HAP-1 (cell line): Measurements from ENCODE around the gene BTNL8.

Experiments
- DNase-seq, 2 experiments: peaks; one replicate each; pipeline ENCODE4 v3.0.0-alpha.2; 2016 to 2020; ENCODE audit warnings: low spot score in 2 of 2
- H3K27me3 ChIP-seq: fragments of 250-450 bp; sonication (Bioruptor Pico); 2 replicates; pipeline ENCODE4 v1.5.1; 2020; ENCODE audit warnings: low read depth, mild to moderate bottlenecking, moderate library complexity
- H3K36me3 ChIP-seq: fragments of 250-450 bp; sonication (Bioruptor Pico); replicated peaks from 2 replicates; pipeline ENCODE4 v1.5.1; 2020; ENCODE audit warnings: mild to moderate bottlenecking
- H3K4me1 ChIP-seq: fragments of 250-450 bp; sonication (Bioruptor Pico); 2 replicates; pipeline ENCODE4 v1.5.1; 2020; ENCODE audit warnings: mild to moderate bottlenecking
- H3K4me3 ChIP-seq: fragments of 250-450 bp; sonication (Bioruptor Pico); 2 replicates; pipeline ENCODE4 v1.5.1; 2020; ENCODE audit warnings: mild to moderate bottlenecking, moderate library complexity
- H3K9me3 ChIP-seq: fragments of 250-450 bp; sonication (Bioruptor Pico); 2 replicates; pipeline ENCODE4 v1.5.1; 2020; ENCODE audit warnings: mild to moderate bottlenecking, moderate library complexity
- in situ Hi-C: fragments of 300-500 bp; cut with MboI; formaldehyde crosslinking; loops from 3 replicates; pipeline ENCODE4 v1.14.3; 2020; ENCODE audit warnings: low sequenced_read_pairs, inconsistent platforms, mixed read lengths

The BTNL8 gene, protein sequence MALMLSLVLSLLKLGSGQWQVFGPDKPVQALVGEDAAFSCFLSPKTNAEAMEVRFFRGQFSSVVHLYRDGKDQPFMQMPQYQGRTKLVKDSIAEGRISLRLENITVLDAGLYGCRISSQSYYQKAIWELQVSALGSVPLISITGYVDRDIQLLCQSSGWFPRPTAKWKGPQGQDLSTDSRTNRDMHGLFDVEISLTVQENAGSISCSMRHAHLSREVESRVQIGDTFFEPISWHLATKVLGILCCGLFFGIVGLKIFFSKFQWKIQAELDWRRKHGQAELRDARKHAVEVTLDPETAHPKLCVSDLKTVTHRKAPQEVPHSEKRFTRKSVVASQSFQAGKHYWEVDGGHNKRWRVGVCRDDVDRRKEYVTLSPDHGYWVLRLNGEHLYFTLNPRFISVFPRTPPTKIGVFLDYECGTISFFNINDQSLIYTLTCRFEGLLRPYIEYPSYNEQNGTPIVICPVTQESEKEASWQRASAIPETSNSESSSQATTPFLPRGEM

DNA sequence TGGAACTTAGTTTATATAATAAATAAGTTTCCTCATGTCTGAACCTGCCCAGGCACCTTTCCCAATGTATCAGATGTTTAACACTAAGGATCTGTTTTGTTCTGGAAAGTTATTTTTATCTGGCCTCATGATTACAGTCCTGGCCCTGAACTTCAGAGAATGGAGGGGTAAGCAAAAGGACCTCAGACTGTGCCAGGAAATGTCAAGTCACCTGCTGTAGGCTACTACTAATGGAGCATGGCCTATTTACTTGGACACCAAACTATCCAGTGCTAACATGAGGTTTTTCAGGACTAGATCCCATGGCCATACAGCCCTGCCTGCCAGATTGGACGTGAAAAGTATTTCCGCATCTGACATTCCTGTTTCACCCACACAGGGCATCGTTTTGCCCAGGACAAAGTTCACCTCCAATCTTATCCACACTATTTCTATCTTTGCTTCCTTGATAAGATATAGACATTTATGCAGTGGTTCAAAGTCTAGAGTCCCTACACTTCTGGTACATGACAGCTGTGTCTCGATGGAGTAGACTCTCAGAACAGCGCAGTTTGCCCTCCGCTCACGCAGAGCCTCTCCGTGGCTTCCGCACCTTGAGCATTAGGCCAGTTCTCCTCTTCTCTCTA, at the start of gene BTNL8:
Gene BTNL8 (plus strand): TSS at position 539 of the 626 bp plus-strand sequence. CDS start 152 bp downstream, outside the sequence.
- H3K36me3 ChIP-seq = no peaks in the 10 kb centered on the region
- in situ Hi-C loops = no loop called here
- H3K4me3 ChIP-seq = no peak within 1 kb of the TSS
- H3K4me1 ChIP-seq = no peaks in the 10 kb centered on the region
- no peaks in the 10 kb centered on the region for H3K9me3 ChIP-seq
- DNase-seq = no peak
- no peaks in the 10 kb centered on the region for H3K27me3 ChIP-seq

GRCh38 chr5:180849827-180850226, 49.1 kb upstream of the BTNL8 start:
- no peak for DNase-seq
- in situ Hi-C loops = no loop called here
- Histone ChIP-seq H3K36me3 (peaks cover 25% of the 10 kb centered on the region), H3K27me3 (no peaks in the 10 kb centered on the region), H3K9me3 (peaks cover 30% of the 10 kb centered on the region), H3K4me3 (no peak overlapping the region), H3K4me1 (no peaks in the 10 kb centered on the region)

- Histone ChIP-seq H3K27me3 (no peaks in the 10 kb centered on the region), H3K4me3 (no peak overlapping the region), H3K36me3 (peaks cover 25% of the 10 kb centered on the region), H3K4me1 (no peaks in the 10 kb centered on the region), H3K9me3 (peaks cover 29% of the 10 kb centered on the region)
- no peak for DNase-seq
- in situ Hi-C loops = no loop called here
Observed at GRCh38 chr5:180850434-180851078, 48.4 kb upstream of the BTNL8 start.

DNA sequence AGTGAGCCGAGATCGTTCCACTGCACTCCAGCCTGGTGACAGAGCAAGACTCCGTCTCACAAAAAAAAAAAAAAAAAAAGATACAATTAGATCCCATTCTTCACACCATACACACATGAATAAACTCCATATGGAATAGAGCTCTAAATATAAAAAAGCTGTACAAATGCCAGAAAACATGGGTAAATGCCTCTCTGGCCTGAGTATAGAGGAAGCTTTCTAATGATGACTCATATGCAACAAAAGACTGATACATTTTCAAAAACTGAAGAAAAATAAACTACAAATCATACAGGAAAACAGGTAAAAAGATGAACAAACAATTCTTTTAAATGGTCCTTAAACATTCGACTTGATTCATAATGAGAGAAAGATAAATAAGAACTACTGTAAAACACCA, 46.5 kb upstream of the BTNL8 start:
- in situ Hi-C loops = no loop called here
- Histone ChIP-seq H3K9me3 (peaks cover 29% of the 10 kb centered on the region), H3K4me1 (no peaks in the 10 kb centered on the region), H3K4me3 (no peak overlapping the region), H3K27me3 (no peaks in the 10 kb centered on the region), H3K36me3 (peaks cover 28% of the 10 kb centered on the region)
- DNase-seq = no peak

- Histone ChIP-seq H3K4me1 (no peaks in the 10 kb centered on the region), H3K27me3 (no peaks in the 10 kb centered on the region), H3K36me3 (peaks cover 28% of the 10 kb centered on the region), H3K9me3 (peaks cover 29% of the 10 kb centered on the region), H3K4me3 (no peak overlapping the region)
- DNase-seq = no peak
- in situ Hi-C loops = no loop called here
Observed at GRCh38 chr5:180853121-180853847, 45.7 kb upstream of the BTNL8 start.

DNA sequence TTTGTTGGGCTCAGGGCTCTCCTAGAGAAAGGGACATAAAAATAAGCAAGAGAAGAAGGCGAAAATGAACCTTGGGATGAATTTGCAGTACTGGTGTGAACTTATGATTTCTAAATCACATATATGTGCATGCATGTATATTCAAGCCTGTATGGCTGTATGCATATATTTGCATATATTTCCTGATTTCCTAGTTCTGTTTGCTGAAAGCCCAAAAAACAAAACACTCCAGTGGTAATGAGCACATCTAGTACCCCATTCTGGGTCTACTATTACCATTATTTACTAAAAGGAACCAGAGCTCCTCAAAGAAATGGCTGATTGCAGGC, 45.1 kb upstream of the BTNL8 start:
- H3K9me3 ChIP-seq = peaks cover 29% of the 10 kb centered on the region
- no peaks in the 10 kb centered on the region for H3K27me3 ChIP-seq
- no peak overlapping the region for H3K4me3 ChIP-seq
- H3K4me1 ChIP-seq = no peaks in the 10 kb centered on the region
- DNase-seq = no peak
- H3K36me3 ChIP-seq = peaks cover 32% of the 10 kb centered on the region
- in situ Hi-C loops = no loop called here

GRCh38 chr5:180858586-180858985, 40.4 kb upstream of the BTNL8 start:
- peaks cover 5% of the 10 kb centered on the region for H3K4me1 ChIP-seq

GRCh38 chr5:180860273-180860886, 38.6 kb upstream of the BTNL8 start:
- in situ Hi-C loops = no loop called here
- no peaks in the 10 kb centered on the region for H3K27me3 ChIP-seq
- peak; percentile 32 to 57 for DNase-seq
- peak overlapping the region; percentile 90 for H3K4me3 ChIP-seq
- H3K9me3 ChIP-seq = no peaks in the 10 kb centered on the region
- peaks cover 12% of the 10 kb centered on the region for H3K36me3 ChIP-seq
- peaks cover 5% of the 10 kb centered on the region for H3K4me1 ChIP-seq

More at GRCh38 chr5:180858586-180858985, 40.4 kb upstream of the BTNL8 start:
- Histone ChIP-seq H3K36me3 (peaks cover 12% of the 10 kb centered on the region), H3K4me3 (no peak overlapping the region), H3K9me3 (no peaks in the 10 kb centered on the region), H3K27me3 (no peaks in the 10 kb centered on the region)
- no peak for DNase-seq
- in situ Hi-C loops = no loop called here

DNA sequence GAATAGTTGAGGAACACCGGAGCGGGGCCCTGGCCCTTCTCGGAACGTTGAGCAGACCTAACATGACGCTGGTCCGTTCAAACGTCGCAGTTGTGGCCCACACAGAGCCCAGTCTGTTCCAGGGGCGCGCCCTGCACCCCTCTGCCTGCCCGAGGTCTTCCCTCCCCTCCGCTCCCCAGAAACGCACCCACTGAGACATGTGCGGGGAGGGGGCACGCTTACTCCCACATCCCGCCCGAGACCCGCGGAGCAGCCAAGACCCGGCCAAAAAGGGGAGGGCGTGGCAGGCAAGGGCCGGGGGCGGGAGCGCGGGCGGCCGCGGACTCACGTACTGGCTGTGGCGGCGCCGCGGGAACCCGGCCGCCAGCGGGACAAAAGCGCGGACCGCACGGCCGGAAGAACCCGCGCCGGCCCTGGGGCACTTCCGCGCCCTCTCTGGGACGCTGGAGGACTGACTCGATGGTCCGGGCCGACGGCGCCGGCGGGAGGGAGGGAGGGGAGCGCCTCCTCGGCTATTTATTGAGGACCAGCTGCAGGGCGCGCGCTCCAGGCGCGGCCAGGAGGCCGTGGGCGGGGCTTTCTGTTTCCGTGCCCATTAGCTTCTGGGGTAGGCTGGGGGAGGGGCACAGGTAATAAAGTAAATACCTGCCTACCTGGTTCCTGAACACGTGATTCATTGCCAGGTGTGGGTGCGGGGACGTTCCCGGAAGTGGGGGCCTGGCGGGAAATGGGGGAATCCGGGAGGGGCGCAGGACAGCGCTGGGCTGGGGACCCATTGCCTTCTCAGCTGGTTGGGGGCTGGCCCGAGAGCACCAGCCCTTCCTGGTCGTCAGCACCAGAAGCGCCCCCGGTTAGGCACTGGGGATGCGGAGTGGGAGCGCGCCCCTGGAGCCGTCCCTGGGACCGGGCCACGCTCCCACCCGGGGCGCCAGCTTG, 37.8 kb upstream of the BTNL8 start, which contains the start of gene ZFP62:
Gene ZFP62 (minus strand): TSS at position 390 of the 936 bp plus-strand sequence. CDS start 57 bp downstream, at position 333.
- DNase-seq = peak; percentile 82 to 91
- H3K9me3 ChIP-seq = no peaks in the 10 kb centered on the region
- peak within 1 kb of the TSS; percentile 90 for H3K4me3 ChIP-seq
- no peaks in the 10 kb centered on the region for H3K27me3 ChIP-seq
- H3K4me1 ChIP-seq = peaks cover 11% of the 10 kb centered on the region
- peaks cover 8% of the 10 kb centered on the region for H3K36me3 ChIP-seq
- in situ Hi-C loops = no loop called here

DNA sequence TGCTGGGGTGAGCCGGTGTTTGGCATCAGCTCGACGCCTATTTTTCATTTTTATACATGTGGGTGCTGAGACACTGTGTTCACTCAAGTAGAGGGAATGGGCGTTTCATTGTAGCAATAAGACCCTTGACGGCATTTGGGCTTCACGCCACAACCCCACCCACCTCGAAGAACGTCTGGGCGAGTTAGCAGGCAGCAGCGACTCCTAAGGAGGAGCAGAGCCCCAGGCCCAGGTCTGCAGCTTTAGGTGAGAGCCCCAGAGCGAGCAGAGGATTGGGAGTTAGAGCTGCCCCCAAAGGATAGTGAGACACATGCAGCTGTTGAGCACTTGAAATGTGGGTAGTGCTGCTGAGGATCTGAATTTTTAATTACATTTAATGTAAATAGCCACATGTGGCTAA, 36.3 kb upstream of the BTNL8 start:
- in situ Hi-C loops = no loop called here
- peaks cover 8% of the 10 kb centered on the region for H3K36me3 ChIP-seq
- no peak for DNase-seq
- no peak overlapping the region for H3K4me3 ChIP-seq
- H3K9me3 ChIP-seq = no peaks in the 10 kb centered on the region
- no peaks in the 10 kb centered on the region for H3K27me3 ChIP-seq
- peaks cover 11% of the 10 kb centered on the region for H3K4me1 ChIP-seq

- Histone ChIP-seq H3K27me3 (no peaks in the 10 kb centered on the region), H3K4me1 (peaks cover 13% of the 10 kb centered on the region), H3K9me3 (no peaks in the 10 kb centered on the region), H3K4me3 (no peak overlapping the region), H3K36me3 (no peaks in the 10 kb centered on the region)
- peak in 1 of 2 experiments; percentile 38 for DNase-seq
- in situ Hi-C loops = no loop called here
Observed at GRCh38 chr5:180865981-180866695, 32.8 kb upstream of the BTNL8 start.

DNA sequence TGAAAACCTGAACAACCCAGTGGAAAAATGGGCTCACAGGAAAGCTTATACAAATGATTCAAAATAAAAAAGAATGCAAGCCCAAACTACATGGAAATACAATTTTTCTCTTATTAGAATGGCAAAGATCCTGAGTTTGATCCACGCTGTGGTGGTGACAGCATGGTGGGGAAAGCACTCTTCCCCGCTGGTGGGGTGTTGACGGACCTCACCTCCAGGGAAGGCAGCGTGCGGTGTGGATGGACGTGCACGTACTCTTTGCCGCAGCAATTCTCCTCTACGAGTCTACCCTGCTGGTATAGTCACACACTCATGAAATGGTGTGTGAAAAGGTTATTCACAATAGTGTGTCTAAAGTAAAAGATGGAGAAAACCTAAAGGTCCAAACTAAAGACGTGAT, 32.0 kb upstream of the BTNL8 start:
- in situ Hi-C loops = no loop called here
- no peak overlapping the region for H3K4me3 ChIP-seq

More for the DNA sequence above, 32.0 kb upstream of the BTNL8 start:
- DNase-seq = no peak
- no peaks in the 10 kb centered on the region for H3K36me3 ChIP-seq
- peaks cover 13% of the 10 kb centered on the region for H3K4me1 ChIP-seq
- no peaks in the 10 kb centered on the region for H3K27me3 ChIP-seq
- H3K9me3 ChIP-seq = no peaks in the 10 kb centered on the region
